GM20431 (cell line): Measurements from ENCODE around the gene SLC4A11.

Experiments used
- in situ Hi-C: fragments of 300-500 bp; cut with MseI, MboI; formaldehyde crosslinking; loops from one replicate; pipeline ENCODE4 v1.15.0; 2020; ENCODE audit warnings: low sequenced_read_pairs; ENCODE audit not compliant: unreplicated experiment

SLC4A11 gene

DNA sequence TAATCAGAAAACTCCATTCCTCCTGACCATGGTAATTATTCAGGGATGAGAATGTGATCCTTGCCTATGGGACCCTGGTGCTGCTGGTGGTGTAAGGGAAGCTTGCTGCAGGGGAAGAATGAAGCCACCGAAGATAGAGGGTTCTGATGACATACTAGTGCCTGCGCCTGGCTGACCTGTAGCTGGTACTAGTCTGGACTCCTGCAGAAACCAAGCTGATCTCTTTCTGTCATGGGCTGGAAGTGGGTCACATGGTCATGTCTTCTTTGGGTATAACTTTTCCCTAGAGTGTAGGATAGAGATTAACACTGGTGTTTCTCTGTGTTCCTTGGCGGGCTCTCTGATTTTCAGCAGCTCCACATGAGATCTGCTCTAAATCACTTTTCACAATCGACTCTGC, 8.6 kb upstream of the SLC4A11 start:
- in situ Hi-C loops: no loop called here

DNA sequence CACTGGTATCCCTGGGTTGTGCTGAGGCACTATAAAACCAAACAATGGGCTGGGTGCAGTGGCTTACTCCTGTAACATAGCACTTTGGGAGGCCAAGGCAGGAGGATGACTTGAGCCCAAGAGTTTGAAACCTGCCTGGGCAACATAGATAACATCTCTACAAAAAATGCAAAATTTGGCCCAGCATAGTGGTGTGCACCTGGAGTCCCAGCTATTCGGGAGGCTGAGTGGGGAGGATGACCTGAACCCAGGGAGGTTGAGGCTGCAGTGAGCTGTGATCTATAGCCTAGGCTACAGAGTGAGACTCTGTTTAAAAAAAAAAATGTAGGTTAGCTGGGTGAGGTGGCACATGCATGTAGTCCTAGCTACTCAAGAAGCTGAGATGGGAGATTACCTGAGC, 7.7 kb upstream of the SLC4A11 start:
- in situ Hi-C loops: no loop called here

DNA sequence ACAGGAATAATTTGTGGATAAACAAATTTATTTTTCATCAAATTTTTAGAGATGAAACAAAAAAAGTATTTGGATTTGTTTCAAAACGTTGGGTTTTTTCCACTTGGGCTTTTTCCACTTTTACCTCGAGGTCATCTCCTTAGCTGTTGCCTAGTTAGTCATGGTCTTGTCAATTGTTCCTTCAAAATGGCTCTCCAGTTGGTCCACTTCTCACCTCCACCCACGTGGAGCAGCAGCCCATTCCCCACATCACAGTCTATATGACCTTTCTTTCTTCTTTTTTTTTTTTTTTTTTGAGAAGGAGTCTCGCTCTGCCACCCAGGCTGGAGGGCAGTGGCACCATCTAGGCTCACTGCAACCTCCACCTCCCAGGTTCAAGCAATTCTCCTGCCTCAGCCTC, 6.7 kb upstream of the SLC4A11 start:
- in situ Hi-C loops: no loop called here

DNA sequence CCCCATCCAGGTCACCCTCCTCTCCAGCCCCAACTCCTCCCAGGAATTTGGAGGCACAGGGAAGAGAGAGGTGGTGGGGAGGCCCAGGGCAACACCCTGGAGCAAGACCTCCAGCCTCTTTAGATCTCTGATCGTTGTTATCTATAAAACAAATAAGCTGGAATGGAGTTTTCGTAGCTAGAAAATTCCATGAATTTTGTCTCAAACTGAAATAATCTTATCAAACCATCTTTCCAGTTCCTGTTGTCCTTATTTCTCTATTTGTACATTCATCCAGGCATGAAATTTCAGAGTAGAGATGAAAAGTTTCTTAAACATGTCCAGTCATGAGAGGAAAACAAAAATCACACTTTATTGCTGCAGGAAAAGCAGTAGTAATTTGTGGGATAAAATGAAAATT, 6.2 kb upstream of the SLC4A11 start:
- in situ Hi-C loops: no loop called here

DNA sequence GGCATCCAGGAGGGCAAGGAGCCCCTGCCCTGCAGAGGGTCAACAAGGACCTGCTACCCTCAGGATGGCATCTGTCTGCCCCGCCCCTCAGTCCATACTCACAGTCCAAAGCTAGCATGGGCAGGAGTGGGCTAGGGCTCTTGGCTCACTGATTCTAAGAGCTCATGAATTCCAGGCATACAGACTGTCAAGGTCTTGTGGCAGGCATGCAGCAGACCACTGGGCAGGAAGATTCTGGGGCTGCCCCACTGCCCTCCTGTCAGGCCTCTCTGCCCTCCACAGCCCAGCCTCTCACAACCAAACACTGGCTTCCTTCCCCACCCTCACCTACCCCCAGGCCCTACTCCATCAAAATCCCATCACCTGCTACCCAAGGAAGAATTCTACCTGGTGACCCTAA, 5.6 kb upstream of the SLC4A11 start:
- in situ Hi-C loops: no loop called here

DNA sequence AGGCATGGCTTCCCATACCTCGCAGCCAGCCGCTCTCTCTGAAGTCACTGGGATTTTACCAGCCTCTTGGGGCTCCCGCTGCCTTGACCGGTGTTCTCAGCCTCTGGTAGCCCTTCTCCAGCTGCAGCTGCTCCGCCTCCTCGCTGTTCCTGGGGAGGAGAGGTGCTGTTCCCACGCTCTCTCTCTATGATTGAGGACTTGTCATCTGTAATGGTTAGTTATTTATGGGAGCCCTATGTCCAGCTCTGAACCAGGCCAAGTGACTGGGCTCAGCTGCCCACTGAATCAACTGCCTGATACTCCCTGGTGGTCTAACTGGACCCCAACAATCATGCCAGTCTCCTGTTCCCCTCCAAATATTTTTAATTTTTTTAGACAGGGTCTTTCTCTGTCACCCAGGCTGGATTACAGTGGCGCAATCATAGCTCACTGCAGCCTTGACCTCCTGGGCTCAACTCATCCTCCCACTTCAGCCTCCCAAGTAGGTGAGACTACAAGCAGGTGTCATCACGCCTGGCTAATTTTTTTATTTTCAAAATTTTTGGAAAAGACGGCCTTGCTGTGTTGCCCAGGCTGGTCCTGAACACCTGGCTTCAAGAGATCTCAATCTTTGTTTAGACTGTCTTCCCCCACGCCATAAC, 4.8 kb upstream of the SLC4A11 start:
- in situ Hi-C loops: no loop called here

DNA sequence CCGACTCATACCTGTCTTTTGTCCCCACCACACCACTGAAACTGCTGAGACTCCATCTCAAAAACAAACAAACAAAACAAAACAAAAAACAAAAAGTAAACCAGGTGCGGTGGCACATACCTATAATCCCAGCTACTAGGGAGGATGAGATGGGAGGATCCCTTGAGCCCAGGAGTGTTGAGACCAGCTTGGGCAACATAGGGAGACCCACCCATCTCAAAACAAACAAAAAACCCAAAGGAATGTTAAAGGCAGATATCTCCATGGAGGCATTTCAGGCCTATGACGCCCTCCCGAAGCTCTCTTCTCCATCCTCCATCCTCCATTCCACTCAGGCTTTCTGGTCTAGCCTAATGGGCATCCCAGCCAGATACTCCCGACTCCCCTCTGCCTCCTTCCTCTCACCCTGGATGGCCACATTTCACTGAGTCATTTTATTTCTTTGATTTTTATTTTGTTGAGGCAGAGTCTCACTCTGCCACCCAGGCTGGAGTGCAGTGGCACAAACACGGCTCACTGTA, 3.2 kb upstream of the SLC4A11 start:
- in situ Hi-C loops: no loop called here

DNA sequence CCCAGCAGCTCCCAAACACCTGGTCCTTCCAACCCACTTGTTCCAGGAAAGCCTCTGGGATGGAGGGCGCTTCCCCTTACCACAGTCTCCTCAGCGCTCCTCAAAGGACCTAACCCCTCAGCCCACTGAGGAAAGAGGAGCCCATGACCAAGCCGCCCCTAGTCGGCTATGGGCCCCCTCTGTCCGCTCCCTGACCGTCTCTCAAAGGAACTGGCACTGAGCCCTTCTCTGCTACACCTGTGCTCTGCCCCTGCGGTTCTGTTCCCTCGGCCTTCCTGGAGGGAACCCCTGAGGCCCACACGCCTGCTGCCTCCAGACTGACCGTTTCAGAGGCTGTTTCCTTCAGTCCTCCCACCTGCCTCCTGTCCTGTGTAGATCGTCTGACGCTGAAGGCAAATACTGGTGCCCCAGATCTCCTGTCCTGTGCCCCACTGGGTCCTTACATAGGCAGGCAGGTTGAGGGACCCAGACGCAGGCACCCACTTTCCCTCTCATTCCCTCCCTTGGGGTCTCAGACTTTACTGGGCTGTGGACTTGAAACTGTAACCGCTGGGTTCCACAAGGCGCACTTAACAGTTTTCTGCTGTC, 1.9 kb upstream of the SLC4A11 start:
- in situ Hi-C loops: no loop called here

DNA sequence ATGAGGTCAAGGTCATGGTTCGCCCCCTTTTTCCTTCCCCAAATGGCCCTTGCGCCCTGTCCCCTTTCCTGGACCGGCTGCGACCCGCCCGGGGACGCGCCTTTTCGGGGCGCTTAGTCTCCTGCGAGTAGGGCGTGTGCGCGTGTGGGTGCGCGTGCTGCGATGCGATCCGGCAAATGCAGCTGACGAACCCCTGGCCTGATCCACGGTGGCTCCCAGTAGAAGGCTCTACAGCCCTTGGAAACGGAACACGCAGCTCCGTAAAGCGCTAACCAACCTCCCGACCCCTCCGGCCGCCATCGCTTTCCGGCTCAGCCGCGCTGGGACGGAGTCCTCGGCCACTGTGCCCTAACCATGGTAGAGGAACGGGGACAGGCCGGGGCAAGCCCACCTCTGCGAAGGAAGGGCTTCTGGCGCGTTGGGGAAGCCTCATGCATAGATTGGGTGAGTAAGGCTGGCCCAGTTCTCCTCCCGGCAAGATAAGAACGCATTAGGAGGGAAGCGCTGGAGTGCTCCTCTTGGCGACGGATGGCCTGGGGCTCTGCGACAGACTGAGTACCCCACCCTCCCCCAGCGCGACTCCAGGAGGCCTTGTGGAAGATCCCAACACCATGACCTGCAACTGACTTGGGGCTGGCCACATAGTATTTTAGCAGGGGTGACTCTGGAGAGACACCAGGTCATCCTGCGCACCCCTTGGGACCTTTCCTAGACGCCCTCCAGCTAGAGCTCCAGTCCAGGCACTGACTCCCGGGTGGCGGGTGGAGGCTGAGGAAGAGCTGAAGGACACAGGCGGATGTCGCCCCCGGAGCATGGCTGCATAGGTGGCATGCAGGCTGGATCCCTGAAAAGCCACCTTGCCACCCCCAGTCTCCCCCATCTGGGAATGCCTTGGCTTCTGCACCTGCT, 1.1 kb upstream of the SLC4A11 start:
- in situ Hi-C loops: no loop called here

DNA sequence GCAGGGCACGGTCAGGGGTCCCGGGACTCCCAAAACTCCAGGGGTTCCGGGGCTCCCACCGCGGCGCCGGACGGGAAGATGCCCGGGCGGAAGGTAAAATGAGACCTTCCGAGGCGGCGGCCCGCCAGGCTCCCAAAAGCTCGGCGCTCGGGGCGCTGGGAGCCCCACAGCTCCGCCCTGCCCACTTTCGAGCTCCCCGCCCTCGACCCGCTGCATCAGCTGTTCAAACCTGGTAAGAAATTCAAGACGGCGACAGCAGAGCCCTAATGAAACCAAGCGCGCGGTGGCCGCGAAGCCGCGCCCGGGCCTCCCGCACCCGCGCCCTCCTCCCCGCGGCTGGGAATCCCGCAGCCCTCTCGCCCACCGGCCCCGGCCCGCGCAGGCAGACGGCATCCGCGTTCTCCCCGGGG, 369 bp downstream of the SLC4A11 start:
- in situ Hi-C loops: no loop called here

DNA sequence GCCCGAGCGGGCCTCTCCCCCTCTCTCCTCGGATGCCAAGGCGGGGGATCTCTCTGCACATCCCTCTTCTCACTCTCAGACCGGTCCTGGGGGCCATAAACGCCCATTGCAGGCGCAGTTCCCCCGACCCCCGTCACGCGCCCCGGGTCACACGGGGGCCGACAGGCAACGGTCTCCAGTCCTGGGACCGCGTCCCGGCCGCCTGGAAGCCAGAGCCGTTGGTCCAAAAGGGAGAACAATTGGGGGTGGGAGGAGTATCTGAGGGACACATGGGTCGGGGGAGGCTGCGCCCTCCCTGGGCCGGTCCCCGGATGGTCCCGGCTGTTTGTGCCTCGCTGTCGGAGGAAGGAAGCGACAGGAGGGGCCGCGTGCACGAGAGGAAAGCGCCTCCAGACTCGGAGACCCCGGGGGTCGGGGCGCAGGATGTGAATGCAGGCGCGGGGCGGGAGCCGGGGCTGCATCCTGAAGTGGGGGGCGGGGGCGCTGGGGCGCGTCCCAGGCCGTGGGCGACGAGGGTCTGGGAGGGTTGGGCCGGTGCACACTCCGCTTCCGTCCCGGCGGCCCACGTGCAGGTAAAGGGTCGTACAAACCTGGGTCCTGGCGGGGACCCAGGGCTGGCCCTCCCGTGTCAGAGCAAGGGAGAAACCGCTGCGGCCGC, 903 bp downstream of the SLC4A11 start:
- in situ Hi-C loops: no loop called here

DNA sequence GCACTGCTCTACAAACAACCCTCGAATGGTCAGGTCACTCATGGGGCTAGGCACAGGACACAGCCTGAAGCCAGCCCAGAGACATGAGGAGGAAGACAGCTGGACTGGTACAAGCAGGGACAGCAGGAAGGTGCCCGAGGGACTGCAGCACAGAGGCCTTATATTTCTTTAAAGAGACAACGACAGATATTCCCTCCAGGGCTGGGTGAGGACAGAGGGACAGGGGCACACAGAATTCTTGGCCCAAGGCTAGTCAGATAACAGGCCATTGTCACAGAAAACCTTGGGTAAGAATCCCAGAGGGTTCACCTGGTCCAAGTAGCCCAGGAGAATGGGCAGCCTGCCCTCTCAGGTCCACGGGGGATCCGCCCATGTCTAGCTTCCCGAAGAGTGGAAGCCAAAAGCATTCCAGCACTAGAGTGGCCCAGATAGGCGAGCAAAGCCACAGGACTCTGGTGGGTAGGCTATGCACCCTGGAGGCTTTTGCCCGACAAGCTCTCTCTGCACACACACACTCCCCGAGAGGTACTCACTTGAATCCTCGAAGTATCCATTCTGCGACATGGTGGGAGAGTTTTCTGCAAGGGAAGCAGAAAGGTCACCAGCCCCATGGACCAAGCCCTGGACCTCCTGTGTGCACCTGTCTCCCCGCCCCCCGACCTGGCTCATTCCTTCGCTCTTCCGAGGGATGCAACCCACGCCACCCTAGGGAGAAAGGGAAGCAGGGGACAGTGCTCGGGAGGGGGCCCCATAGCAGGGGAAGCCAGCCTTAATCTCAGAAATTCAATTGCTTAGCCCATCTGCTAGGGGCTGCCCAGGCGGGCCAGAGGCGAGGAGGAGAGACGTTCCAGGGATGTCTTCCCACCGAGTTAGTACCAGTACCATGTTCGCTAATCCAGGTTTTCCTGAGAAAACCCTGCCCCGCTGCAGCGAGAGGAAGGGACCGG, 1.7 kb downstream of the SLC4A11 start:
- in situ Hi-C loops: no loop called here

DNA sequence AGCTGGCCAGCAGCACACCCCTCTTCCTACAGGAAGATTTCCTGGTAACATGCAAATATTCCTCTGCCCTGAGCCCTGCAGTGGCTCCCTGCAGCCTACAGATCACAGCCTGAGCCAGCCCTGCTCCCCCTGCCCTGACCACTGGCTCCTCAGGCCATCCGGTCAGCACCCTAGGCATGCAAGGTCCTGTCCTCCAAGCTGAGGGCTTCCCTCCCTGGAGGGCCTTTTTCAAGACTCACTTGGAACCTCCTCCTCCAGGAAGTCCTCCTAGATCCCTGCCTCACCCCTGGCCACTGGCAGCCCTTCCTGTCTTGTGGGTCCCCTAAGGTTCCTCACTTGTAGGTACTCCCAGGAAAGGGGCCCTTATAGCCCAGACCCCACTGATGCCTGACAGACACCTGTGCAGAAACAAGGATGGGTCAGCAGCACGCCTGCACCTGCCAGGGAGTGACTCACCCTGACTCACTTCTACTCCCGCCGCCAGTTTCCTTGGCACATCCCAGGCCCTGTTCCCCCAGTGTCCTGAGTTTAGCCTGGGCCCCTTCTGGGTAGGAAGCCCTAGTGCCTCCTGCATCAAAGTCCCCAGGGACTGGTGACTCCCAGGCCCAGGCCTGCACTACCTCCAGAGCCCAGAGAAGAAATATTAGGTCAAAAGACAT, 3.2 kb downstream of the SLC4A11 start:
- in situ Hi-C loops: no loop called here

DNA sequence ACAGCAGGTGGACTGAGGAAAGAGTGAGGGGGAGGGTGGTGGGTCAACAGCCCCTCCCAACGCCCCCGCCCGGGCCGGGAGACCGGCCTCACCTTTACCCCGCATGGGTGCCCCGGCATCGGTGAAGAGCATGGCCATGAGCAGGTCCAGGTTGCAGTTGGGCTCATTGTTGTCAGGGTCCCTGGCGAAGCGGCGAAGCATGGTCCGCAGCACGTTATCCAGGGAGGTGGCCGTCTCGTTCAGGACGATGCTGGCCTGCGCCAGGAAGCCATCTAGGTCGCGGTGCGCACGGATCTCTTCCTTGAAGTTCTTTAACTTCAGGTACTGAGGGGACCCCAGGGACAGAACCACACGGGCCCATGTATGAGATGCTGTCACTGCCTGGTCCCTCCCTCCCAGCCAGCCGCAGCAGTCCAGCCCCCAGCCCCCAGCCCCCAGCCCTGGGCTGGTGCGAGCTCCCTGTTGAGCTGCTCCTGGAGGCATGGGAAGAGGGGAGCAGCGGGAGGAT, 4.9 kb downstream of the SLC4A11 start:
- in situ Hi-C loops: no loop called here

DNA sequence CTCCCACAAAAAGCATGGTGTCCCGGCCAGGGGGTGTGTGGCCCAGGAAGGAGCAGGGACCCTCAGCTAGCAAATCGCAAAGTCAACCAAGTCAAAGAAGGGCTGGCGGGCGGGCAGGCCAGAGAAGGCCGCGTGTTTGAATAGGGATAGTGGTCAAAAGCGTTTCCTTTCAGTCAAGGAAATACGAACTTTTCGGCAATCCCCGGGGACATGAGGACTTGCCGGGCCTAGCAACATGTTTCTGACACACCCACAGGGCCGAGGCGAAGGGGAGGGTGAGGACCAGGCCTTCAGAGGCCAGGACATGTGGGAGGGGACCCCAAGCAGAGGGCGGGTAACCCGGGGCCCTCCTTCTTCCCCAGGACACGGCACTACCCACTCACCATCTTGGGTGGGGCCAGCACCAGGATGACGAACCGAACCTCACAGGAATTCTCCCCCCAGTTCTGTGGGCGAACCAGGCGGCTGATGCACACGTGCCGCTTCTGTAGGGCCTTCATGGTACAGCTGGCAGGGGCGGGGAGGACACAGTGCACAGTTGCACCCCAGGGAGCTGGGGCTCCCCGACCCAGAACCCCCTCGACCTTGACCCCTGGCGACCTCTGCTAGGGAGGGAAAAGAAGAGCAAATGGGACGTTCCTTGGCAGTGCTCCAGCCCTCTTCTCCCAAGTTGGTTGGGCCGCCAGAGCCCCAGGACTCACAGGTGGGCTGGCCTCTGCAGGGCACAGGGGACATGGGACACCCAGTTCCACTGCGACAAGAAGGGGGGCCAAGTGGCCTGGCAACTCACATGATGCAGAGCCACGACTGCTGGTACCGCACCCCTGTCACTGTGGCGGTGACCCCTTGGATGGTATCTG, 5.6 kb downstream of the SLC4A11 start:
- in situ Hi-C loops: no loop called here

DNA sequence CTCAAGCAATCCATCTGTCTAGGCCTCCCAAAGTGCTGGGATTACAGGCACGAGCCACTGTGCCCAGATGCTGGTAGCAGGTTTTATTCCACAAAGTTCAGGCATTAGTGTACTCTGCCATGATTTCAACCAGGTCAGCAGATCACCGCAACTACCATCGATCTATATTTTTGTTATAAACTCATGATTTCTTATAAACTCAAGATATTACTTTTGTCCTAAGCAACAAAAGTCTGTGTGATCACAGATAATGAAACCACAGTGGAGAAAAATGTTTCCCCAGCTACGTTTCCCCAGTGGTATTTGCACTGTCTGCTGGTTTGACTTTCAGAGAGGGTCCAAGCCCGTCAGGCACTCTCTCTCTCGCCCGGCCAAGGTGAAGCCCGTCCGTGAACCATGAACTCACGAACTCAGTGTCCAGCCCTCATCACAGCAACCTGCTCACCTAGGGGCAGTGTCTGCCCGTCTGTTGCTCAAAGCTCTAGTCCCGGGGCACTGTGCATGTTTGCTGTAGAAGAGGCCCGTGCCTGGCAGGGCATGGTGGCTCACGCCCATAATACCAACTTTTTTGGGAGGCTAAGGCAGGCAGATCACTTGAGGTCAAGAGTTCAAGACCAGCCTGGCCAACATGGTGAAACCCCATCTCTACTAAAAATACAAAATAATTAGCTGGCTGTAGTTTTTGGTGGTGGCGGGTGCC, 7.0 kb downstream of the SLC4A11 start:
- in situ Hi-C loops: no loop called here

DNA sequence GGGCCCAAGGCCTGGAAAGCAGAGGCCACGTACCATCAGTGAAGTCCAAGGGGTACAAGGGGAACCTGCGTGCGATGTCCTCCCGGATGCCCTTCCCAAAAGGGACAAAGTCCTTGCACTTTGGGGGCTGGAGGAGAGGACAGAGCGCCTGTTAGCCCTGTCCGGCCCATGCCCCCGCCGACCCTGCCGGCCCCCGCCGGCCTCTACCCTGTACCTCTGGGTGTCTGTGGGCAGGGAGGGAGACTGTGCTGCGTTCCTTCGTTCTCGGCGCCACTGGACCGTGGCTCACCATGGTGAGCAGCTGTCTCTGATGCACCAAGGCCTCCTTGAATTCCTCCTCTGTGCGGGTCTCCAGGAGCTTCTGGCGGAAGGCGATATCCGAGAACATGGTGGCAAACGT, 7.9 kb downstream of the SLC4A11 start:
- in situ Hi-C loops: no loop called here
